DLD1 (cell line): Measurements from ENCODE around the gene MEIOSIN.
"Not testable (repeated sequence)": the region's sequence is repeated elsewhere in the genome, so short reads cannot be mapped to it uniquely, and the experiment has no call there.

Experiments used
- in situ Hi-C: cut with HindIII; loops from 2 replicates; pipeline ENCODE4 v1.10.0; 2017; ENCODE audit warnings: low sequenced_read_pairs

MEIOSIN gene

DNA sequence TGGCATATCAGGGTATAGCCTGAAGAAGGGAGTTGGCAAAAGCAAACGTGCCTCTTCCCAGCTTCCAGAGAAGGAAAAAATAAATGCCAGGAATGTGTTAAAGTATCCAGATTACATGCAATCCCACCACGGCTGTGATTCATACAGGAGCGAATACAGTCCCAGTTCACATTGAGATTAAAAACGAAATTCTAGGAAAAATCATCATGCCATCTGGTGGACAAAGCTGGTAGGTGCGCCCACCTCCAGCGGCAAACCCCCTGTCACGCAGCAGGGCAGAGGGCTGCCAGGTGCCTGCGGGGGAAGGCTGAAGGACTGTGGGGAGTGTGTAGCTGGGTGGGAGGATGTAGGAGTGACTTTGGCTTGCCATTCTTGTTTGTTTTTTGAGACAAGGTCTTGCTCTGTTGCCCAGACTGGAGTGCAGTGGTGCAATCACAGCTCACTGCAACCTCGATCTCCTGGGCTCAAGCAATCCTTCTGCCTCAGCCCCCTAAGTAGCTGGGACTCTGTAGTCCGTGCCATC lies 65.8 kb downstream of the MEIOSIN start:
- in situ Hi-C loops = no loop called here

GRCh38 chr19:45799541-45799940 lies 66.3 kb downstream of the MEIOSIN start:
- in situ Hi-C loops = not testable (repeated sequence)

- in situ Hi-C loops = no loop called here
These were observed 66.9 kb downstream of the MEIOSIN start for GRCh38 chr19:45800070-45800553.

- in situ Hi-C loops = no loop called here
These were observed 68.5 kb downstream of the MEIOSIN start for GRCh38 chr19:45801603-45802175.

DNA sequence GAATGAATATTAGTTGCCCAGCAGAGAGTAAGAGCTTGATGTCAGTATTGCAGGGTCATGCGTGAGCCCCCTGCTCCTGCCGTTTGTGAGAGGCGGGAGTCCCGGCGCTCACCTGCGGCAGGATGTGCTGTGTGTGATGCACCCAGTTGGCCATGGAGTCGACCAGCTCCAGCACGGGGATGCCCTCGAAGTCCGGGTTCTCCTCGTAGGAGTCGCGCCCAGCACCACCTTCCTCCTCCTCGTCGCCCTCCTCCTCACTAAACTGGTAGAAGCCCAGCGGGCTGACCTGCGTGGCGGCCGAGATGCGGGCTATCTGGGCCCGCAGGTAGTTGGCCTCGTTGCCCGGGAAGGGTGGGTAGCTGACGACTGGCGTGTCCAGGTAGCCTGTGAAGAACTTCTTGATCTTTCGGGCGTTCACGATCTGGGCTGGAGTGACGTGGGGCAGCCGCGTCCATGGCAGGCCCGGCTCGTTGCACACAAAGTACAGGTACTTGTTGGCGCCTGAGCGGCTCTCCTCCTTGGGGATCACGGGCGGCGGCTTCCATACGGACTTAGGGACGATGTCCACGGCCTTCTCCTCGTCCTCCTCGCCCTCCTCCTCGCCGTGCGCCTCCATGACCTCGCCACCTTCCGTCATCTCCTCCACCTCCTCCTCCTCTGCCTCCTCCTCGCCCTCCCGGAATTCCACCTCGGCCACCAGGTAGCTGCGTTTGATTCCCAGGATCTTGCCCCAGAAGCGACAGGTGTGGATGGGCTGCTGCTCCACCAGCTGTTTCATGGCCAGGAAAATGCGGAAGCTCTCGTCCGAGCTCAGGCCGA lies 71.1 kb downstream of the MEIOSIN start:
- in situ Hi-C loops = no loop called here

- in situ Hi-C loops = no loop called here
These were observed 71.7 kb downstream of the MEIOSIN start for GRCh38 chr19:45804959-45805230.

DNA sequence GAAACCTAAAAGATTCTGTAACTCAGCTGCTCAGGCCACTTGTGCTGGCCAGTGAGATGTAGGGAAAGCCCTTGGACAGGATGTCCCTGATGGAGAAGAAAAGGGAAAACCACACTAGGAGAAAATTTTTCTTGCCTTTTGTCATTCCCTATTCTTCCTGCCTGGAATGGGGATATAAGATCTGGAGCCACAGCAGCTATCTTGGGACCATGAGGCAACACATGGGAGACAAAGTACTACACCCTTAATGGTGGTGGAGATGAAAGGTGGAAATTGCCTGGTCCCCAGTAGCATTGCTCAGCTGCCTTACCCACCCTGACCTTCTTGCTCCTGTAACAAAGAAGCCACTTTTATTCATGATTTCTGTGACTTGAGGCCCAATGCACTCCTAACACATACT lies 72.5 kb downstream of the MEIOSIN start:
- in situ Hi-C loops = no loop called here

- in situ Hi-C loops = no loop called here
These were observed 76.5 kb downstream of the MEIOSIN start for GRCh38 chr19:45809643-45810159.

DNA sequence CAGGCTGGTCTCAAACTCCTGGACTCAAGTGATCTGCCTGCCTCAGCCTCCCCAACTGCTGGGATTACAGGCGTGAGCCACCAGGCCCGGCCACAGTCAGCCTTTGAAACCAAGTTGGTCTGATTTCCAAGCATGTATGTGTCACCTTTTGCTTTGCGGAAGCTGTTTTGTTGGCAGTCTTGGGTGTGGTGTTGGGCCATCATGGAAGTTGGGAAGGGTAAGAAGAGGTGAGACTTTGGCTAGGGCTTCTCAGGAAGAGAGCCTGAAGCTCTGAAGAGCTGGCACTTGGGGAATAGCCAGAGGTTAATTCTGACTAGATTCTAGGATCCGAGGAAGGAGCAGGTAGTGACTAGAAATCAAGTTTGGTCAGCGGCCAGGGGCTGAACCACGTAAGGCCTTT lies 79.1 kb downstream of the MEIOSIN start:
- in situ Hi-C loops = no loop called here
